Smooth muscle cell of the brain vasculature (primary cell): ENCODE data around the gene VWA7.

ENCODE experiments used
- DNase-seq: peaks from one replicate; pipeline ENCODE4 v3.0.0-alpha.2; 2012; ENCODE audit warnings: low read depth, low spot score

VWA7 gene

DNA sequence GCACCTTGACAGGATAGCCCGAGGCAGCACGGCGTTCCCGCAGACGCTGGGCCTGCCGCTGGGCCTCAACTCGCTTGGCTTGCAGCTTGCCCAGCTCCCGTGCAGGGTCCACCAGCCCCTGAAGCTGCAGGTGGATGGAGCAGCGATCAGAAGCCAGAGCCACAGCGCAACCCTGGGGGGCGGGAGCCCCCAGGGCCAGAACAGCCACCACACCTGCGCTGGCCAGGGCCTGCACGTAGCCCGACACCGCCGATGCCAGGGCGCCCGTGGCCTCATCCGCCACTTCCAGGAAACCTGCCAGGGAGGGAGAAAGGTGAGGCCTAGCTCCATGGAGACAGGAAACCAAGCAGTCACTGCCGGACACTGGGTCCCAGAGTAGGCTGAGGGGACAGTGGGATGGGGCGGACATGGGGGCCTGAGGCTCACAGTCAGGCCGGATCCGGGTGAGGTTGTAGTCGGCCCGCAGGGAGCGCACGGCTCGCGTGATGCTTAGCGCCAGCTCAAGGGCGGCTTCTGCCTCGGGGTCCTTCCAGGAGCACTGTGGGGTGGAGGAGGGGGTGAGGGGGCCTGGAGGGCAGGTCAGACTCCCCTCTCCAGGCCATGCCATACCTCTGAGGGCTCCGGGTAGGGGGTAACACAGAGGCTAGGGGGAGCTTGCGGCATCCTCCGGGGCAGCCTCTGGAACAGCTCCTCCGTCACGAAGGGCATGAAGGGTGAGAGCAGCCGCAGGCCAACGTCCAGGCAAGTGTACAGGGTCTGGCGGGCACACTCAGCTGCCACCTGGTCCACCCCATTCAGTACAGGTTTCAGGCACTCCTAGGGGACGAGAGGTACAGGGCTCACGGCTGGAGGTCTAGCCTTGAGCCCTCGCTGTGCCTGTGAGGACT is 2.1 kb upstream of the VWA7 start:
- DNase-seq: no peak

GRCh38 chr6:31778193-31778592 is 1.1 kb upstream of the VWA7 start:
- no peak for DNase-seq

GRCh38 chr6:31777667-31778050 is 531 bp upstream of the VWA7 start:
- DNase-seq: no peak

DNA sequence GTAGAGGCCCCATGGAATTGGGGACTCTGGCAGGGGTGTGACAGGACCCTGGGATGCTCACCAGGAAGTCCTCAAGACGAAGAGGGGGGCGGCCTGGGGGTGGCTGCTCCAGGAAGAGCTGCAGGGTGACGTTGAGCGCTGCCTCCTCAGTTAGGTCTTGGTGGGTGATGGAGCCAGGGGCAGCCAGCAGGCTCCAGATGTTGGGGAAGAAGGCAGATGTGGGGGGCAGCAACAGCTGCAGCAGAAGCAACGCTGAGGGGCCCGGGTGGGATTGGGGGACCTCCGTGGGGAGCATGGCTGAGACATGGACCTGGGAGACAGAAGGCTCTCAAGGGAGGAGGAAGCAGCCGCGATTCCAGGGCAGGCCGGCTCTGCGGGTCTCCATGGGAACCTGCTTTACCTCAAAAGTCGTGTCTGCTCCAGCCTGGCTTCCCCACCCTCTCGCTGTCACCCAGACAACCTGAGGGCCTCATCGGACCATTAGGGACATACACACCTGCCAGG is 591 bp downstream of the VWA7 start:
- no peak for DNase-seq

- DNase-seq: no peak
Measured at GRCh38 chr6:31775633-31776484, 1.3 kb downstream of the VWA7 start.

GRCh38 chr6:31775184-31775583 is 1.9 kb downstream of the VWA7 start:
- no peak for DNase-seq

GRCh38 chr6:31771992-31772358 is 5.2 kb downstream of the VWA7 start:
- no peak for DNase-seq

DNA sequence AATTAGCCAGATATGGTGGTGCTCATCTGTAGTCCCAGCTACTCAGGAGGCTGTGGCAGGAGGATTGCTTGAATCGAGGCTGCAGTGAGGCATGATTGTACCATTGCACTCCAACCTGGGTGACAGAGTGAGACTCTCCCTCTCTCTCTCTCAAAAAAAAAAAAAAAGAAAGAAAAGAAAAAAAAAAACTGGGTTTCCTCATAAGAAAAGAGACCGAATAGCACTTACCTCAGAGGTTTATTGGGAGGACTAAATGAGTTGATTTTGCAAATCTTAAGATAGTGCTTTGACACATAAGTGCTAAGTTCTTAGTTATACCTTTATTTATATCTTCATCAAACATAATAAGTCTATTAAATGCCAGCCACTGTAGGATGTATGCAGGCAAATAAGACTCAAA is 6.3 kb downstream of the VWA7 start:
- DNase-seq: no peak

DNA sequence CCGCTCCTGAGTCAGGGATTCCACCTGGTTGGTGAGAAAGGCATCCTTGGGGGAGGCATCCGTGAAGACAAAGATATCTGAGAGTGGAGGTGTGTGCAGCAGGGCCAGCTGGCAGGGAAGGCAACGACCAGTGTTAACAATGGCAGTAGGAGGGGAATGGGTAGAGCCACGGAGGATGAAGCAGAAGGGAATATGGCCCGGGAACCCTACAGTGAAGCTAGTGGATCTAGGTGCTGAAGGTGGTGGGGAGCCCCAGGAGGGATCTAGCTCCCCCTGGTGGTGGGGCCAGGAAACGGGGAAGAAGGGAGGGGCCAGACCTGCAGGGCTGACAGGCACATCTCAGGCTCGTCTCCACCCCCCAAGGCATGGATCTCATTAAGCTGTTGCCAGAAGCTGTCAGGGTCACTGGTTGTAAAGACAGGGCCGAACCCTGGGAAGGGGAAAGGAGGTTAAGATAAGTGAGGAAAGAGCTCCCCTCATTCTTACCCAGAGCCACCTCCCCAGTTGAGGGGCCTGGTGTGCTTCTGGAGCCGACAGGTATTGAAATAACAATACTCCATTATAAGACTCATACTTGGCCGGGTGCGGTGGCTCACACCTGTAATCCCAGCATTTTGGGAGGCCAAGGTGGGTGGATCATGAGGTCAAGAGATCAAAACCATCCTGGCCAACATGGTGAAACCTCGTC is 7.3 kb downstream of the VWA7 start:
- no peak for DNase-seq

- DNase-seq: no peak
Measured at GRCh38 chr6:31768363-31769257, 8.5 kb downstream of the VWA7 start.

- DNase-seq: no peak
Measured at GRCh38 chr6:31767096-31767645, 10.0 kb downstream of the VWA7 start.

- DNase-seq: no peak
Measured at GRCh38 chr6:31765910-31766794, 11.0 kb downstream of the VWA7 start.

DNA sequence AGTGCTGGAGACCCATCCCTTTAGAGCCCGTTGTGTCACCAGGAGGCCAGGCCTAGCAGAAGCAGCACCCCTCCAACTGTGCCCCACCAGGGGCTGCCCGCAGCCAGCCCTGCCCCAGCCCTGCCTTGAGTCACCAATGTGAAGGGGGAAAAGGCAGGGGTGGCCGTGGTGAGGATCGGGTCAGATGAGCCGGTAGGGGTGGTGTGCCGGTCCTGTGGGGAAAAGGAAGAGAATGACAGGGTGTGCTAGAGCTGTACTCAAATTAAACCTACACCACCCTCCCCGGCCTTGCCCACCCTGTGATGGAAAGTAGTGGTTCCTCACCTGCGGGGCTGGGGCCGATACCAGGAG is 11.6 kb downstream of the VWA7 start:
- no peak for DNase-seq

GRCh38 chr6:31764198-31764597 is 12.9 kb downstream of the VWA7 start:
- DNase-seq: no peak

- no peak for DNase-seq
Measured at GRCh38 chr6:31763619-31763940, 13.5 kb downstream of the VWA7 start.

DNA sequence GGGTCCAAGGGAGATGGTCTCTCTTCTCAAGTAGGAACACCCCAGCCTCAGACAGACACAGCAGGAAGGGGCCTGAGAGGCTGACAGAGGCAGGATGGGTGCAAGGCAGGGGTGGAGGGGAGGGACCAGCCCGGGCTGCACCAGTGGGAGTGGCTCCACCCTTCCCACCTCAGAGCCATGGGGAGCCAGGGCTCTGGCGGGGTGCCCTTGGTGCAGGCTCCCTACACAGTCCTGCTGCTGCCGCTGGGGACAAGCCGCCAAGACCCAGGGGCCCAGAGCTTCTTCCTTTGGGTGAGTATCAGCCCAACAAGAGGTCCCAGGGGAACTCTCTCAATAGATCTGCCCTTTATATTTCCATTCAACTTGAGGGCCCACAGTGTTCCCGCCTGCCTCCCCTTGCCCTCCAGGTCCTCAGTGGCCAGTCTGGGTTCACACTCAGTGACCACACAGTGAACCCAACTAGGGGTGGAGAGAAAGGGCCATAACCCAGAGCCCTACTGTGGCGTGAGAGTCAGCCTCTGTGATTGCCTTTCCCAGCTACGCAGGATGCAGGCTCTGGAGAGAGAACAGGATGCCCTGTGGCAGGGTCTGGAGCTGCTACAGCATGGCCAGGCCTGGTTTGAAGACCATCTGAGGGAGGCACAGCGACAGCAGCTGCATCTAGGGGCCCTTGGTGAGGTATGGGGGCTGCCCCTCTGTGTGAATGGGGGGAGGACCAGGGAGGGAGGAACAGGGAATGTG is 14.1 kb downstream of the VWA7 start:
- no peak for DNase-seq

DNA sequence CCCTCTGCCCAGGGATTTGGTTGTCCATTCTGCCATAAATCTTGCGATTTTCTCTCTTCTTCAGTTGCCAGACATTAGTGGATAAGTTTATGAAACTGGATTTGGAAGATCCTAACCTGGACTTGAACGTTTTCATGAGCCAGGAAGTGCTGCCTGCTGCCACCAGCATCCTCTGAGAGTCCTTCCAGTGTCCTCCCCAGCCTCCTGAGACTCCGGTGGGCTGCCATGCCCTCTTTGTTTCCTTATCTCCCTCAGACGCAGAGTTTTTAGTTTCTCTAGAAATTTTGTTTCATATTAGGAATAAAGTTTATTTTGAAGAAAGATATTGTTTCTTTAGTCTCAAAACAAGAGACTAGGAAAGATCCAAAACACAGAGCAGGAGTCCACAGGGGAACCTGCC is 14.8 kb downstream of the VWA7 start, which contains the start of gene SAPCD1:
Gene SAPCD1 (plus strand): TSS at position 301 of the 400 bp plus-strand sequence. CDS start 399 bp downstream, outside the sequence.
- DNase-seq: no peak

DNA sequence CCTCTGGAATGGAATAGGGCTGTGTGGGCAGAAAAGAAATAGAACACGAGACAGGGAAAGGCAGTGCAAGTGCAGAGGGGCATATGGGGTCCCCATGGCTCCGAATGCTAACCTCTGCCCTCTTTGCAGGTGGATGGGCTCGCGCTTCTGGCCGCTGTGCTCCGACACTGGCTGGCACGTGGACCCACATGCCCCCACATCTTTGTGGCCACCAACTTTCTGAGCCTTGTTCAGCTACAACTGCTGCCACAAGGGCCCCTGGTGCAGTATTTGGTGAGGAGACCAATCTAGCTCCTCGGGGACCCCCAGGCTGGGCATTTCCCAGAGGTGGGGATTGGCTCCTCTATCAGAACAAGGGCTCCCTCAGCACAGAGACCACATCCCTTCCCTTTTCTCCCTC is 15.8 kb downstream of the VWA7 start:
- DNase-seq: no peak

- no peak for DNase-seq
Measured at GRCh38 chr6:31760790-31761189, 16.3 kb downstream of the VWA7 start.
